Skeletal muscle satellite cell (primary cell): ENCODE data around the gene CENPL.
"Not testable (repeated sequence)": the region's sequence is repeated elsewhere in the genome, so short reads cannot be mapped to it uniquely, and the experiment has no call there.

Source experiments
- H3K27me3 ChIP-seq: 2 replicates; pipeline ENCODE4 v1.7.0; 2013; ENCODE audit warnings: low read length; ENCODE audit not compliant: control insufficient read depth, insufficient read depth
- H3K36me3 ChIP-seq: 2 replicates; pipeline ENCODE4 v1.7.0; 2013; ENCODE audit warnings: mild to moderate bottlenecking, control low read depth, low read length; ENCODE audit not compliant: insufficient read depth
- H3K4me1 ChIP-seq: 2 replicates; pipeline ENCODE4 v1.7.0; 2013; ENCODE audit warnings: low read length; ENCODE audit not compliant: control insufficient read depth, insufficient read depth
- H3K4me2 ChIP-seq: 2 replicates; pipeline ENCODE4 v1.7.0; 2013; ENCODE audit warnings: mild to moderate bottlenecking, low read length
- H3K4me3 ChIP-seq: 2 replicates; pipeline ENCODE4 v1.7.0; 2013; ENCODE audit warnings: low read length
- H3K9ac ChIP-seq: 2 replicates; pipeline ENCODE4 v1.7.0; 2013; ENCODE audit warnings: mild to moderate bottlenecking, low read depth, low read length, moderate library complexity
- H3K9me3 ChIP-seq: replicated peaks from 2 replicates; pipeline ENCODE4 v1.7.0; 2013; ENCODE audit warnings: mild to moderate bottlenecking, control low read depth, low read length

CENPL gene

GRCh38 chr1:173852105-173852504 is 27.4 kb upstream of the CENPL start:
- no peaks in the 10 kb centered on the region for H3K9me3 ChIP-seq
- no peak overlapping the region for H3K4me3 ChIP-seq
- peaks cover 42% of the 10 kb centered on the region for H3K36me3 ChIP-seq
- H3K4me1 ChIP-seq: peaks cover 12% of the 10 kb centered on the region
- no peak overlapping the region for H3K9ac ChIP-seq
- H3K27me3 ChIP-seq: no peaks in the 10 kb centered on the region
- H3K4me2 ChIP-seq: no peak overlapping the region

DNA sequence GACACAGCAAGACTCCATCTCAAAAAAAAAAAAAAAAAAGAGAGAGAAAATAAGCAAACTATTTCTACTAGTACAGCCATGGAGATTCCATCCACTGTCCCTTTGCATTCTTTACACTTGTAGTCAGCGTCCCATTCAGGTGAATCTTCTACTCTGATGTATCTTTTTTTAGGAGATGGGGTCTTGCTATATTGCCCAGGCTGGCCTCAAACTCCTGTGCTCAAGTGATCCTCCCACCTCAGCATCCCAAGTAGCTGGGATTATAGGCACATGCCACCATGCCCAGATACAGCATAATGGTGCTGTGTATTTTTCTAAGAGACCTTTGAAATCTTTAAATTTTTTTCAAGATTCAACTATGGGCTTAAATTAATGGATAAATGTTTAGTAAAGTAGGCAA is 8.1 kb upstream of the CENPL start:
- H3K4me2 ChIP-seq: no peak overlapping the region
- peaks cover 34% of the 10 kb centered on the region for H3K36me3 ChIP-seq
- H3K4me3 ChIP-seq: no peak overlapping the region

DNA sequence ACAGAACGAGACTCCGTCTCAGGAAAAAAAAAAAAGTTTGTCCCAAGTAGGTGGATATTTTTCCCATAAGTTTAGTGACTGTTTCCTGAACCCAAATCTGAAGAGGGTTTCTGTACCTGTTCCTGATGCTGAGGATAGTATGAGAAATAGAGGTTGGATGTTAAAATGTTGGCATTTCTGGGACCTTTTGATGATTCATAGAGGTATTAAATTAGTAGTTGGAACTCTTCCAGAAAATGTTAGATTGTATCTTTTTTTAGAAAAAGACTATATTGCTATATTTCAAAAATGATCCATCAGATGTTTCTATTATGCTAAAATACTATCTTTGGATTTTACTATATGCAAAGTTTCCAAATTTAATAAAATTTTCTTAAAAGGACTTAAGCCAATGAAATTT is 2.9 kb upstream of the CENPL start:
- H3K4me3 ChIP-seq: no peak overlapping the region
- H3K4me2 ChIP-seq: no peak overlapping the region
- H3K9me3 ChIP-seq: no peaks in the 10 kb centered on the region
- H3K27me3 ChIP-seq: no peaks in the 10 kb centered on the region
- peaks cover 13% of the 10 kb centered on the region for H3K4me1 ChIP-seq
- peaks cover 18% of the 10 kb centered on the region for H3K36me3 ChIP-seq
- no peak overlapping the region for H3K9ac ChIP-seq

More for the DNA sequence above, 8.1 kb upstream of the CENPL start:
- no peak overlapping the region for H3K9ac ChIP-seq
- H3K9me3 ChIP-seq: no peaks in the 10 kb centered on the region
- H3K4me1 ChIP-seq: no peaks in the 10 kb centered on the region
- H3K27me3 ChIP-seq: no peaks in the 10 kb centered on the region

GRCh38 chr1:173823781-173824314 is 835 bp downstream of the CENPL start:
- H3K27me3 ChIP-seq: no peaks in the 10 kb centered on the region
- H3K9ac ChIP-seq: peak overlapping the region; percentile 94
- H3K36me3 ChIP-seq: peaks cover 10% of the 10 kb centered on the region
- no peaks in the 10 kb centered on the region for H3K9me3 ChIP-seq
- peak overlapping the region; percentile 86 for H3K4me2 ChIP-seq
- H3K4me1 ChIP-seq: peaks cover 20% of the 10 kb centered on the region
- H3K4me3 ChIP-seq: peak overlapping the region; percentile 87

DNA sequence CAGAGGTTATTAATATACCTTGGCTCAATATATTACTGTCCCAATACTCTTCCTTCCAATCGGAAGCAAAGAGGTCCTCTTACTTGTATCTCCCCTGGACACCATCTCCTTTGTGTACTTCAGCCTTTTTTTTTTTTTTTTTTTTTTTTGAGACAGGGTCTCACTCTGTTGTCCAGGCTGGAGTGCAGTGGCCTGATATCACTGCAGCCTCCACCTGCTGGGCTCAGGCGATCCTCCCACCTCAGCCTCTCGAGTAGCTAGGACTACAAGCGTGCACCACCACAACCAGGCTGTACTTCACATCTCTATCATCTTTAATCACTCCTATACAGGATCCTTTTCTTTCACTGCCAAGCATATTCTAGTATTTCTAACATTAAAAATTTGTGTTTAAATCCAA is 3.0 kb downstream of the CENPL start:
- peak overlapping the region; percentile 25 for H3K4me2 ChIP-seq

GRCh38 chr1:173818459-173818858 is 6.2 kb downstream of the CENPL start:
- H3K9ac ChIP-seq: no peak overlapping the region
- H3K4me1 ChIP-seq: peaks cover 16% of the 10 kb centered on the region
- no peaks in the 10 kb centered on the region for H3K27me3 ChIP-seq
- H3K36me3 ChIP-seq: peaks cover 18% of the 10 kb centered on the region
- no peak overlapping the region for H3K4me3 ChIP-seq
- H3K4me2 ChIP-seq: no peak overlapping the region
- no peaks in the 10 kb centered on the region for H3K9me3 ChIP-seq

More for the DNA sequence above, 3.0 kb downstream of the CENPL start:
- H3K4me1 ChIP-seq: peaks cover 16% of the 10 kb centered on the region
- no peak overlapping the region for H3K4me3 ChIP-seq
- no peak overlapping the region for H3K9ac ChIP-seq
- H3K27me3 ChIP-seq: no peaks in the 10 kb centered on the region
- no peaks in the 10 kb centered on the region for H3K9me3 ChIP-seq
- H3K36me3 ChIP-seq: peaks cover 18% of the 10 kb centered on the region

DNA sequence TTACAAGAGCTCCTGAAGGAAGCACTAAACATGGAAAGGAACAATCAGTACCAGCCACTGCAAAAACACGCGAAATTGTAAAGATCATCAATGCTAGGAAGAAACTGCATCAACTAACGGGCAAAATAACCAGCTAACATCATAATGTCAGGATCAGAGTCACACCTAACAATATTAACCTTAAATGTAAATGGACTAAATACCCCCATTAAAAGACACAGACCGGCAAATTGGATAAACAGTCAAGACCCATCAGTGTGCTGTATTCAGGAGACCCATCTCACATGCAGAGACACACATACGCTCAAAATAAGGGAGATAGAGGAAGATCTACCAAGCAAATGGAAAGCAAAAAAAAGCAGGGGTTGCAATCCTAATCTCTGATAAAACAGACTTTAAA is 11.0 kb downstream of the CENPL start:
- not testable (repeated sequence) for H3K27me3 ChIP-seq, H3K4me1 ChIP-seq, H3K9ac ChIP-seq, H3K4me2 ChIP-seq, H3K36me3 ChIP-seq, H3K4me3 ChIP-seq, H3K9me3 ChIP-seq

DNA sequence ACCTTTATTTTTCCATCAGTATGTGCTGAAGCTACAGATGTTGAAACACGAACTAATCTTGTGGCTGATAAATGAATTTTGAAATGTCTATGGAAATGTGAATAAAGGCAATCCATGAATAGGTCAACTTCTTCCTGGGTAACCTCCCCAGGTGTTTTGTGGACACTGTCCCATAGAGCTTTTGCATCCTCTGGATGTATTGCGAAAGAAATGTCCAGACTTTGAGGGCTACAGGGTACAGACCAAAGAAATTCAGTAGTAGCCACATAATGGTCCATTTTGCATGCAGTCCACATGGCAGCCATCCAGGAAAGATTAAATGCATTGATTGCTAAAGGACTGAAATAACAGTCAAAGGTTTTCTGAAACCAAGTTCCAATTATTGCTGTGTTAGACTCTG is 21.7 kb downstream of the CENPL start:
- H3K36me3 ChIP-seq: peaks cover 20% of the 10 kb centered on the region
- peaks cover 7% of the 10 kb centered on the region for H3K4me1 ChIP-seq
- H3K27me3 ChIP-seq: no peaks in the 10 kb centered on the region
- H3K9ac ChIP-seq: no peak overlapping the region
- no peak overlapping the region for H3K4me3 ChIP-seq
- no peak overlapping the region for H3K4me2 ChIP-seq
- H3K9me3 ChIP-seq: no peaks in the 10 kb centered on the region

- H3K9me3 ChIP-seq, H3K4me2 ChIP-seq, H3K4me3 ChIP-seq, H3K27me3 ChIP-seq, H3K9ac ChIP-seq, H3K4me1 ChIP-seq: not testable (repeated sequence)
- H3K36me3 ChIP-seq: peaks cover 12% of the 10 kb centered on the region
Measured at GRCh38 chr1:173799995-173800394, 24.7 kb downstream of the CENPL start.

DNA sequence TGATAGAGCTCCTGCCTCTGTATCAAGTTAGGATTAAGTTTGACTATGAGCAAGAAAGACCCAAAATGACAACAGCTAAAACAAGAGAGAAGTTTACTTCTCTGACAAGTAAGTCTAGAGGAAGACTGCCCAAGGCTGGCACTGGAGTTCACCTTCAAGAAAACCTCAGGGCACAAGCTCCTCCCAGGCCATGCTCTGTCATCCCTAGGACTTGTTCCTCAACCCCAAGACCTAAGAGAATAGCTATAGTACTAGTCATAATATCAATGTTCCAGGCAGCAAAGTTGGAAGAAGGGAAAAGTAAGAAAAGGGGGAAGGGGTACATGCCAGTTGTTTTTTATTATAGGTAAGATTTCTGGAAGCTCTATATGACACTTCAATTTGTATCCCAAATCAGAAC is 26.6 kb downstream of the CENPL start:
- H3K4me3 ChIP-seq: no peak overlapping the region
- H3K9ac ChIP-seq: no peak overlapping the region
- H3K9me3 ChIP-seq: no peaks in the 10 kb centered on the region
- H3K4me1 ChIP-seq: peaks cover 8% of the 10 kb centered on the region
- peaks cover 10% of the 10 kb centered on the region for H3K36me3 ChIP-seq
- no peaks in the 10 kb centered on the region for H3K27me3 ChIP-seq
- H3K4me2 ChIP-seq: no peak overlapping the region

DNA sequence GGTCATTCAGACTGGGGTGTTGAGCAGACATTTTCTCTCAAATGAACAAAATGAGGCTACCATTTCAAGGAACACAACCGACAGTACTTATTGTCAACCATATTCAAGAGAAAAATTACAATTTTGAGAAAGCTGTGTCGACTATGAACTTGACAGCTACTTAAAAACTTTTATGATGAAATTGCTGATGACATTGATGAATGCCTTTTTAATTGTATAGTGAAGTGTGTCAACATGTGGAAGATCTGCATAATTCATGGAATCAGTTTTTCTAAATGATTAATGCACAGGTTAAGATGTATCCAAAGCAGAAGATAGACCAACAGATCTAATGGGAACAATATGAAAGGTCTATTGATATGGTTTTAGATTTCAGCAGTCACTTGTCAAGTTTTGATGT is 34.8 kb downstream of the CENPL start:
- H3K27me3 ChIP-seq: no peaks in the 10 kb centered on the region
- H3K4me3 ChIP-seq: no peak overlapping the region
- no peak overlapping the region for H3K9ac ChIP-seq
- H3K4me2 ChIP-seq: no peak overlapping the region
- no peaks in the 10 kb centered on the region for H3K4me1 ChIP-seq
- peaks cover 17% of the 10 kb centered on the region for H3K36me3 ChIP-seq
- no peaks in the 10 kb centered on the region for H3K9me3 ChIP-seq

DNA sequence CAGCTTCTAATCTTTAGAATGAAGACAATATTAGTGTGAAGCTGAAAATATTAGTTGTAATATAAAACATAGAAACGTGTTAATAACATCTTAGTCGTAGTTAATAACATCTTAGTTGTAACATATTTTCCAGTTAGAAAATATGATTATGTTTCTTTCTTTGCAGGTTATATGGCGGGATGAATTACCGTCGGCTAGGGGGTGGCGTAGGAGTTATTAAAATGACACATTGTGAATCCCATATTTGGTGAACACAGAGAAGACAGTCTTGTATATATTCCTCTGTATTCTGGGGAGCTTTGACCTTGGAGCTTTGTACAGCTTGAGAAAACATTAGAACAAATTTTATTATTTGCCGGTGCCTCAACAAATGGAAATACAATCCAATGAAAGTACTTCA is 39.7 kb downstream of the CENPL start:
- H3K36me3 ChIP-seq: peaks cover 39% of the 10 kb centered on the region
- no peaks in the 10 kb centered on the region for H3K4me1 ChIP-seq
- H3K4me2 ChIP-seq: no peak overlapping the region
- no peak overlapping the region for H3K9ac ChIP-seq
- no peak overlapping the region for H3K4me3 ChIP-seq
- no peaks in the 10 kb centered on the region for H3K9me3 ChIP-seq
- H3K27me3 ChIP-seq: no peaks in the 10 kb centered on the region
